GM21825 (cell line): ENCODE results near the gene KIF4A.

Experiments
- ATAC-seq: cut with Tn5 transposase; IDR thresholded peaks from one replicate; pipeline ENCODE4 v1.9.1; 2021; ENCODE audit warnings: mild to moderate bottlenecking, moderate library complexity; ENCODE audit not compliant: unreplicated experiment

The KIF4A gene

GRCh38 chrX:70468709-70469108 lies 178.8 kb downstream of the KIF4A start:
- no peak for ATAC-seq
